ENCODE data around the gene MAP1LC3A. TPM values are rescaled to one million over a fixed set of nuclear protein-coding genes. Genes with fewer than 3 reads are reported as not detected.

MAP1LC3A gene
- total RNA-seq, 1 experiment from 2014 or later = 16.9 TPM

DNA sequence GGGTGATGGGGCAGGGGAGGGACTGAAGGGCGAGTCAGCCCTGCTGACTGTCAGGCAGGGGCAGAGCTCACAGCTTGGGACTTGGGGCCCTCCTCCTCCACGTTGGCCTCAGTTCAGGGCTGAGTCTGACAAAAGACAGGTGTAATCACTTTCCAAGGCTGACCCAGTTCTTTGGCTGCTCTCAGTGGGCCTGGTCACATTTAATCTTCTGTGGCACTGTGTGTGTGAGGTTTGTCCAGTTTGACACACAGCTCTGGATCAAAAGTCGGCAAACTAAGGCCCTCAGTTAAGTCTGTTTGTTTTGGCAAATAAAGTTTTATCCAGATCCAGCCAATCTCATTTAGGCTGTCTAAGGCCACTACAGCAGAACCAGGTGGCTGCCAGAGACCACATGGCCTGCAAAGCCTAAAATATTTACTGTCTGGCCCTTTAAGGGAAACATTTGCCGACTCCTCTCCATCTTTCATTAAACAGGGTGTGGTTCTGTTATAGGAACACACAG, 5.1 kb upstream of the MAP1LC3A start:
- POLR2A ChIA-PET (ENCODE audit: low non-redundant PET) = no interaction called here
- CTCF ChIA-PET = no interaction called here

DNA sequence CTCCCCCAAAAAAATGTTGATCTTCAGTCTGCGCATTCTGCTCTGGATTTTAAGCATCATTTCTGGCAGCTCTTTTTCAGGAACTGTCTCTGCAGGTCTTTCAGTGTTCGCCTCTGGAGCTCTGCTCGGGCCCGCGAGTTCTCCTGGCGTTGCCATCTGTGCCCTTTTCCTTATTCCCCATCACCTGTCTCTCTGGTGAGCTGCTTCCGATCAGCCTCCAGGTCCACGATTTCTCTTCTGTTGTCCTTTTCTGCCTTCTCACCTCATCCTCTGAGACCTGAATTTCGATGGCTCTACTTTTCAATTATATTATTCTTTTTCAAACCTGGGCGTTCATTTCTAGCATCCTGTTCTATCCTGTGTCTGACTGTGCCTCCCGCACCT, 590 bp upstream of the MAP1LC3A start:
- Histone ChIP-seq H3K36me3 (ENCODE audit: insufficient read depth, low read length, poor library complexity, severe bottlenecking) (no peaks in the 10 kb centered on the region), H3K27me3 (replicated peaks; ENCODE audit: insufficient read depth, low read depth, low read length, poor library complexity) (no peaks in the 10 kb centered on the region), H3K27ac (ENCODE audit: low read depth, low read length, poor library complexity, severe bottlenecking) (peak overlapping the region; percentile 92), H3K4me3 (ENCODE audit: low read depth, low read length, poor library complexity, severe bottlenecking) (peak overlapping the region; percentile 92), H3K9me3 (ENCODE audit: low read depth, low read length, poor library complexity, severe bottlenecking) (no peaks in the 10 kb centered on the region), H3K4me1 (ENCODE audit: insufficient read depth, low read length, poor library complexity, severe bottlenecking) (no peaks in the 10 kb centered on the region)
- no peak for DNase-seq (ENCODE audit: low spot score)
- CTCF ChIA-PET = interaction anchor here (1.0 kb wide), 1 partner anchor 367 kb away, joined by 3 read pairs; no protein-coding TSS in a partner anchor
- intact Hi-C loops (cut with micrococcal nuclease; ENCODE audit: unreplicated experiment) = loop anchor here (5.0 kb wide), 1 partner anchor 149 kb away; no protein-coding TSS in a partner anchor
- POLR2A ChIA-PET (ENCODE audit: low non-redundant PET) = no interaction called here
- TF ChIP-seq CTCF (conservative IDR thresholded peaks at IDR 0.05; ENCODE audit: low read depth, low read length) (no peak), EZH2 (IDR thresholded peaks at IDR 0.05; ENCODE audit: borderline replicate concordance, low read depth, low read length, poor library complexity, severe bottlenecking) (no peak)
- BruUV-seq (replicated peaks) = no TSS peak

More for the DNA sequence above, 5.1 kb upstream of the MAP1LC3A start:
- H3K4me1 ChIP-seq (ENCODE audit: insufficient read depth, low read length, poor library complexity, severe bottlenecking) = no peaks in the 10 kb centered on the region
- H3K4me3 ChIP-seq (ENCODE audit: low read depth, low read length, poor library complexity, severe bottlenecking) = no peak overlapping the region
- intact Hi-C loops (cut with micrococcal nuclease; ENCODE audit: unreplicated experiment) = no loop called here
- no peak overlapping the region for H3K27ac ChIP-seq (ENCODE audit: low read depth, low read length, poor library complexity, severe bottlenecking)
- no peaks in the 10 kb centered on the region for H3K27me3 ChIP-seq (replicated peaks; ENCODE audit: insufficient read depth, low read depth, low read length, poor library complexity)
- H3K9me3 ChIP-seq (ENCODE audit: low read depth, low read length, poor library complexity, severe bottlenecking) = no peaks in the 10 kb centered on the region
- TF ChIP-seq CTCF (conservative IDR thresholded peaks at IDR 0.05; ENCODE audit: low read depth, low read length) = no peak
- no peak for TF ChIP-seq EZH2 (IDR thresholded peaks at IDR 0.05; ENCODE audit: borderline replicate concordance, low read depth, low read length, poor library complexity, severe bottlenecking)
- H3K36me3 ChIP-seq (ENCODE audit: insufficient read depth, low read length, poor library complexity, severe bottlenecking) = no peaks in the 10 kb centered on the region
- DNase-seq (ENCODE audit: low spot score) = no peak
- no TSS peak for BruUV-seq (replicated peaks)

DNA sequence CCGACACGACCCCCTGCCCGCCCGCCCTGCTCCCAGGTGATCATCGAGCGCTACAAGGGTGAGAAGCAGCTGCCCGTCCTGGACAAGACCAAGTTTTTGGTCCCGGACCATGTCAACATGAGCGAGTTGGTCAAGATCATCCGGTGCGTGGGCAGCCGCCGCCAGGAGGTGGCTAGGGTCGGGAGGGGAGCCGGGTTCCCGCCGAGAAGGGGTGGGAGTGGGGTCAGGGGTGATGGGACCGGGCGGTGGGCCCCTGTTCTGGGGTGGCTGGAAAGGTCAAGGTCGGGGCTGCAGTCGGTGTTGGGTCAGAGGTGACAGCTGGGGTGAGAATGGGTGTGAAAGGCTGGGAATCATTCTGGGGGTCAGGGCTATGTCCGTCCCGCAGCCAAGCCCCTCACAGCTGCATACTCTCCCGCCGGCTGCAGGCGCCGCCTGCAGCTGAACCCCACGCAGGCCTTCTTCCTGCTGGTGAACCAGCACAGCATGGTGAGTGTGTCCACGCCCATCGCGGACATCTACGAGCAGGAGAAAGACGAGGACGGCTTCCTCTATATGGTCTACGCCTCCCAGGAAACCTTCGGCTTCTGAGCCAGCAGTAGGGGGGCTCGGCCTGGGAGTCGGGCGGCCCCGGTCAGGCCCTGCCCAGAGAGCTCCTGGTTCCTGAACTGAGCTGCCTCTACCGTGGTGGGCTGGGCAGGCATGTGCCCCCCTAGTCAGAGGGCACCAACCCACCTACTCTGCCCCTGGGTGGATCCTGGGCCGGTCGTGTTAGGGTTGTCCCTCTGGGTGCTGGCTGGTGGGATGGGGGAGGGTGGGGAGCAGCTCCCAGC, 1.0 kb downstream of the MAP1LC3A start:
- intact Hi-C loops (cut with micrococcal nuclease; ENCODE audit: unreplicated experiment) = loop anchor here (5.0 kb wide), 1 partner anchor 148 kb away; no protein-coding TSS in a partner anchor
- ChIA-PET POLR2A (ENCODE audit: low non-redundant PET) (no interaction called here), CTCF (no interaction called here)
- Histone ChIP-seq H3K4me3 (ENCODE audit: low read depth, low read length, poor library complexity, severe bottlenecking) (peak overlapping the region; percentile 92), H3K27ac (ENCODE audit: low read depth, low read length, poor library complexity, severe bottlenecking) (no peak overlapping the region), H3K4me1 (ENCODE audit: insufficient read depth, low read length, poor library complexity, severe bottlenecking) (no peaks in the 10 kb centered on the region), H3K36me3 (ENCODE audit: insufficient read depth, low read length, poor library complexity, severe bottlenecking) (no peaks in the 10 kb centered on the region), H3K9me3 (ENCODE audit: low read depth, low read length, poor library complexity, severe bottlenecking) (no peaks in the 10 kb centered on the region), H3K27me3 (replicated peaks; ENCODE audit: insufficient read depth, low read depth, low read length, poor library complexity) (no peaks in the 10 kb centered on the region)
- TSS peak; percentile 54 for BruUV-seq (replicated peaks)
- DNase-seq (ENCODE audit: low spot score) = no peak
- TF ChIP-seq EZH2 (IDR thresholded peaks at IDR 0.05; ENCODE audit: borderline replicate concordance, low read depth, low read length, poor library complexity, severe bottlenecking) (no peak), CTCF (conservative IDR thresholded peaks at IDR 0.05; ENCODE audit: low read depth, low read length) (no peak)
